MG63 (cell line): ENCODE measurements around the gene PSMB5. TPM values are rescaled to one million over a fixed set of nuclear protein-coding genes. Genes with fewer than 3 reads are reported as not detected.
A peak's percentile ranks its signal among the peaks of the same experiment; 100 is the strongest.
"Not testable (repeated sequence)": the region's sequence is repeated elsewhere in the genome, so short reads cannot be mapped to it uniquely, and the experiment has no call there.

Experiments
- DNase-seq: peaks from one replicate; pipeline ENCODE4 v3.0.0-alpha.2; 2020
- H3K27me3 ChIP-seq: fragments of 250-450 bp; sonication (Bioruptor Pico); 2 replicates; pipeline ENCODE4 v1.5.1; 2020; ENCODE audit warnings: mild to moderate bottlenecking, moderate library complexity
- H3K36me3 ChIP-seq: fragments of 250-450 bp; sonication (Bioruptor Pico); 2 replicates; pipeline ENCODE4 v1.5.1; 2020; ENCODE audit warnings: mild to moderate bottlenecking, moderate library complexity
- H3K4me3 ChIP-seq: fragments of 250-450 bp; sonication (Bioruptor Pico); 2 replicates; pipeline ENCODE4 v1.5.1; 2020; ENCODE audit warnings: mild to moderate bottlenecking, moderate library complexity
- H3K9me3 ChIP-seq: fragments of 250-450 bp; sonication (Bioruptor Pico); 2 replicates; pipeline ENCODE4 v1.5.1; 2020; ENCODE audit warnings: mild to moderate bottlenecking, moderate library complexity
- total RNA-seq: library from RNA; depleted of rRNA; stranded (reverse); fragments of >200 nt; shearing (Covaris generic); gene quantifications from 2 replicates; pipeline ENCODE4 v1.2.3, GENCODE V29; 2014; ENCODE audit warnings: low replicate concordance

Gene PSMB5
- total RNA-seq, 1 experiment from 2014 or later, result 273 TPM

GRCh38 chr14:23030936-23031335, 3.8 kb downstream of the PSMB5 start:
- no peak for DNase-seq
- Histone ChIP-seq H3K9me3 (no peaks in the 10 kb centered on the region), H3K36me3 (peaks cover 37% of the 10 kb centered on the region), H3K4me3 (no peak overlapping the region), H3K27me3 (no peaks in the 10 kb centered on the region)

- Histone ChIP-seq H3K36me3 (peaks cover 42% of the 10 kb centered on the region), H3K4me3 (no peak overlapping the region), H3K9me3 (no peaks in the 10 kb centered on the region), H3K27me3 (no peaks in the 10 kb centered on the region)
- no peak for DNase-seq
Measured at GRCh38 chr14:23028799-23029198, 5.9 kb downstream of the PSMB5 start.

- Histone ChIP-seq H3K4me3 (no peak overlapping the region), H3K27me3 (no peaks in the 10 kb centered on the region), H3K36me3 (peaks cover 12% of the 10 kb centered on the region), H3K9me3 (no peaks in the 10 kb centered on the region)
- no peak for DNase-seq
Measured at GRCh38 chr14:23025151-23025814, 9.4 kb downstream of the PSMB5 start.

- DNase-seq, result no peak
- H3K4me3 ChIP-seq, result no peak overlapping the region
Measured at GRCh38 chr14:23024612-23025075, 10.1 kb downstream of the PSMB5 start.

GRCh38 chr14:23023795-23024152, 10.9 kb downstream of the PSMB5 start:
- no peak for DNase-seq
- H3K4me3 ChIP-seq, result no peak overlapping the region
- no peaks in the 10 kb centered on the region for H3K9me3 ChIP-seq
- peaks cover 7% of the 10 kb centered on the region for H3K36me3 ChIP-seq
- no peaks in the 10 kb centered on the region for H3K27me3 ChIP-seq

More at GRCh38 chr14:23024612-23025075, 10.1 kb downstream of the PSMB5 start:
- H3K36me3 ChIP-seq, result peaks cover 12% of the 10 kb centered on the region
- H3K9me3 ChIP-seq, result no peaks in the 10 kb centered on the region
- no peaks in the 10 kb centered on the region for H3K27me3 ChIP-seq

- H3K27me3 ChIP-seq, result no peaks in the 10 kb centered on the region
- DNase-seq, result no peak
- peaks cover 7% of the 10 kb centered on the region for H3K36me3 ChIP-seq
- no peaks in the 10 kb centered on the region for H3K9me3 ChIP-seq
- no peak overlapping the region for H3K4me3 ChIP-seq
Measured at GRCh38 chr14:23023022-23023794, 11.5 kb downstream of the PSMB5 start.

GRCh38 chr14:23021889-23022442, 12.7 kb downstream of the PSMB5 start:
- Histone ChIP-seq H3K4me3 (no peak overlapping the region), H3K36me3 (peaks cover 7% of the 10 kb centered on the region)

GRCh38 chr14:23021434-23021833, 13.3 kb downstream of the PSMB5 start:
- Histone ChIP-seq H3K4me3 (no peak overlapping the region), H3K9me3 (no peaks in the 10 kb centered on the region), H3K27me3 (no peaks in the 10 kb centered on the region), H3K36me3 (peaks cover 7% of the 10 kb centered on the region)
- no peak for DNase-seq

More at GRCh38 chr14:23021889-23022442, 12.7 kb downstream of the PSMB5 start:
- Histone ChIP-seq H3K9me3 (no peaks in the 10 kb centered on the region), H3K27me3 (no peaks in the 10 kb centered on the region)
- DNase-seq, result no peak

- no peak overlapping the region for H3K4me3 ChIP-seq
- no peak for DNase-seq
- no peaks in the 10 kb centered on the region; the same call in 1 of the 2 replicates for H3K36me3 ChIP-seq
- H3K27me3 ChIP-seq, result no peaks in the 10 kb centered on the region
- H3K9me3 ChIP-seq, result no peaks in the 10 kb centered on the region
Measured at GRCh38 chr14:23020143-23021128, 14.3 kb downstream of the PSMB5 start.

GRCh38 chr14:23018107-23018506, 16.6 kb downstream of the PSMB5 start:
- no peak overlapping the region for H3K4me3 ChIP-seq
- no peaks in the 10 kb centered on the region for H3K27me3 ChIP-seq
- H3K9me3 ChIP-seq, result no peaks in the 10 kb centered on the region
- no peaks in the 10 kb centered on the region for H3K36me3 ChIP-seq
- no peak for DNase-seq

- Histone ChIP-seq H3K4me3 (no peak overlapping the region), H3K27me3 (no peaks in the 10 kb centered on the region), H3K36me3 (no peaks in the 10 kb centered on the region), H3K9me3 (no peaks in the 10 kb centered on the region)
- no peak for DNase-seq
Measured at GRCh38 chr14:23017091-23017490, 17.6 kb downstream of the PSMB5 start.

GRCh38 chr14:23015618-23016017, 19.1 kb downstream of the PSMB5 start:
- H3K9me3 ChIP-seq, result no peaks in the 10 kb centered on the region
- no peaks in the 10 kb centered on the region for H3K27me3 ChIP-seq
- no peak overlapping the region for H3K4me3 ChIP-seq
- H3K36me3 ChIP-seq, result no peaks in the 10 kb centered on the region
- DNase-seq, result no peak

GRCh38 chr14:23013749-23014054, 21.0 kb downstream of the PSMB5 start:
- not testable (repeated sequence) for H3K27me3 ChIP-seq, DNase-seq, H3K36me3 ChIP-seq, H3K9me3 ChIP-seq, H3K4me3 ChIP-seq

- DNase-seq, result no peak
- Histone ChIP-seq H3K27me3 (no peaks in the 10 kb centered on the region), H3K4me3 (no peak overlapping the region), H3K9me3 (no peaks in the 10 kb centered on the region), H3K36me3 (no peaks in the 10 kb centered on the region)
Measured at GRCh38 chr14:23013054-23013748, 21.5 kb downstream of the PSMB5 start.

GRCh38 chr14:23009939-23010726, 24.6 kb downstream of the PSMB5 start, which contains the start of gene C14orf93:
C14orf93 (minus strand) TSS chr14:23010143; CDS start chr14:22999023, 11,120 bp downstream.
- Histone ChIP-seq H3K9me3 (no peaks in the 10 kb centered on the region), H3K36me3 (no peaks in the 10 kb centered on the region), H3K27me3 (no peaks in the 10 kb centered on the region), H3K4me3 (peak within 1 kb of the TSS; percentile 56)
- DNase-seq, result peak; percentile 80
